ENCODE data around the gene RNF212B. TPM values are rescaled to one million over a fixed set of nuclear protein-coding genes. Genes with fewer than 3 reads are reported as not detected.

Gene RNF212B
- total and polyA plus RNA-seq, 2 of the 13 experiments (the other 11 are each of a cell fraction or from before 2014, with no cell fraction given) = 0.05 TPM; not detected in 1

GRCh38 chr14:23284654-23285529, 47.2 kb downstream of the RNF212B start (continued):
- TF ChIP-seq STAT6 (CRISPR knock-in tag; IDR thresholded peaks at IDR 0.05; ENCODE audit: borderline replicate concordance) (0 out of 2 replicates have a peak, but pooled peaks have one; percentile 5), NFYB (CRISPR knock-in tag; IDR thresholded peaks at IDR 0.05) (no peak), FOXK1 (CRISPR knock-in tag; IDR thresholded peaks at IDR 0.05; ENCODE audit: borderline replicate concordance, low read depth) (no peak), ZSCAN5A (CRISPR knock-in tag; IDR thresholded peaks at IDR 0.05; ENCODE audit: borderline replicate concordance) (0 out of 2 replicates have a peak, but pooled peaks have one; percentile 70), ETS1 (CRISPR knock-in tag; IDR thresholded peaks at IDR 0.05) (no peak), ZNF772 (CRISPR knock-in tag; IDR thresholded peaks at IDR 0.05) (no peak), ZNF367 (CRISPR knock-in tag; IDR thresholded peaks at IDR 0.05; ENCODE audit: borderline replicate concordance) (no peak), MAX (IDR thresholded peaks at IDR 0.05) (peak; percentile 25), ARID2 (CRISPR knock-in tag; IDR thresholded peaks at IDR 0.05; ENCODE audit: borderline replicate concordance) (0 out of 2 replicates have a peak, but pooled peaks have one; percentile 32), CHCHD3 (CRISPR knock-in tag; IDR thresholded peaks at IDR 0.05) (no peak), ZGPAT (CRISPR knock-in tag; IDR thresholded peaks at IDR 0.05) (no peak), BRF2 (CRISPR knock-in tag; IDR thresholded peaks at IDR 0.05) (no peak), MEIS2 (CRISPR knock-in tag; IDR thresholded peaks at IDR 0.05) (no peak), ZNF674 (CRISPR knock-in tag; IDR thresholded peaks at IDR 0.05; ENCODE audit: low read depth) (no peak), SNAI1 (CRISPR knock-in tag; IDR thresholded peaks at IDR 0.05; ENCODE audit: borderline replicate concordance) (no peak), HNF4G (IDR thresholded peaks at IDR 0.05; ENCODE audit: borderline replicate concordance, low read depth, low read length) (no peak), HNF4G (CRISPR knock-in tag; IDR thresholded peaks at IDR 0.05; ENCODE audit: borderline replicate concordance, low read depth) (no peak; the same call in 1 of the 2 replicates), SOX5 (CRISPR knock-in tag; IDR thresholded peaks at IDR 0.05; ENCODE audit: borderline replicate concordance) (no peak)

All from HepG2 (cell line).